CD4-positive, alpha-beta memory T cell (primary cell): ENCODE data around the gene OR2T8. TPM values are rescaled to one million over a fixed set of nuclear protein-coding genes. Genes with fewer than 3 reads are reported as not detected.

ENCODE experiments used
- CTCF ChIA-PET: fragments of 350-600 bp; sonication (Branson Sonifier 250); formaldehyde crosslinking; loops from one replicate; lab custom pipeline; 2021; ENCODE audit warnings: inconsistent platforms; ENCODE audit not compliant: partially characterized antibody; lab: Charles Lee
- POLR2A ChIA-PET: fragments of 350-600 bp; sonication (Branson Sonifier 250); formaldehyde crosslinking; loops from one replicate; lab custom pipeline; 2021; ENCODE audit not compliant: partially characterized antibody; lab: Charles Lee
- DNase-seq, 5 donors: peaks; one replicate each; pipeline versions ENCODE4 v3.0.0 to v3.0.0-alpha.2; 2020 to 2022; ENCODE audit warnings: mixed read lengths in 1 of 5
- H3K27ac ChIP-seq: one replicate; pipeline ENCODE4 v1.7.0; 2013; ENCODE audit warnings: low read depth, low read length
- H3K27me3 ChIP-seq: 2 replicates; pipeline ENCODE4 v1.7.0; 2013; ENCODE audit warnings: mild to moderate bottlenecking, low read length, moderate library complexity; ENCODE audit not compliant: insufficient read depth
- H3K36me3 ChIP-seq: 2 replicates; pipeline ENCODE4 v1.7.0; 2013; ENCODE audit warnings: mild to moderate bottlenecking, low read length, moderate library complexity; ENCODE audit not compliant: insufficient read depth
- H3K4me1 ChIP-seq: 2 replicates; pipeline ENCODE4 v1.7.0; 2013; ENCODE audit warnings: mild to moderate bottlenecking, low read length, moderate library complexity; ENCODE audit not compliant: insufficient read depth
- H3K4me3 ChIP-seq, 2 donors: one replicate each; pipeline ENCODE4 v1.7.0; 2013; ENCODE audit warnings: low read length in 2 of 2, mild to moderate bottlenecking in 1 of 2
- H3K9me3 ChIP-seq, 2 donors: one replicate each; pipeline ENCODE4 v1.7.0; 2013; ENCODE audit warnings: low read length in 2 of 2, control low read depth in 1 of 2; ENCODE audit not compliant: control insufficient read depth in 1 of 2
- H3K27ac Mint-ChIP-seq, 7 donors: one replicate each; pipeline ENCODE4 v1.8.0; 2020 to 2021; ENCODE audit warnings: mixed read lengths in 7 of 7, mild to moderate bottlenecking in 6 of 7, inconsistent platforms in 3 of 7, moderate library complexity in 3 of 7
- H3K27me3 Mint-ChIP-seq, 2 donors: one replicate each; pipeline ENCODE4 v1.8.0; 2020 to 2021; ENCODE audit warnings: mixed read lengths in 2 of 2
- H3K36me3 Mint-ChIP-seq, 2 donors: one replicate each; pipeline ENCODE4 v1.8.0; 2020 to 2021; ENCODE audit warnings: mixed read lengths in 2 of 2, inconsistent platforms in 1 of 2, mild to moderate bottlenecking in 1 of 2
- H3K4me1 Mint-ChIP-seq, 4 donors: one replicate each; pipeline ENCODE4 v1.8.0; 2020 to 2021; ENCODE audit warnings: mixed read lengths in 4 of 4, mild to moderate bottlenecking in 1 of 4
- H3K4me3 Mint-ChIP-seq, 8 donors: one replicate each; pipeline ENCODE4 v1.8.0; 2020 to 2021; ENCODE audit warnings: mixed read lengths in 8 of 8, mild to moderate bottlenecking in 7 of 8, moderate library complexity in 6 of 8, inconsistent platforms in 3 of 8
- H3K9me3 Mint-ChIP-seq, 8 donors: one replicate each; pipeline ENCODE4 v1.8.0; 2020 to 2021; ENCODE audit warnings: mixed read lengths in 8 of 8, mild to moderate bottlenecking in 5 of 8, inconsistent platforms in 3 of 8, moderate library complexity in 1 of 8
- intact Hi-C: fragments of 100-400 bp; cut with micrococcal nuclease; formaldehyde crosslinking; loops from one replicate; pipeline ENCODE4 v1.15.1; 2023
- polyA plus RNA-seq, 2 donors: library from polyadenylated mRNA; unstranded; fragments of 300-500 nt; fragmentation: Illumina TruSeq; gene quantifications; one replicate each; pipeline ENCODE4 v1.2.3, GENCODE V29; 2021
- total RNA-seq, 2 experiments: library from RNA; stranded (reverse); gene quantifications; one replicate each; pipeline ENCODE4 v1.2.3, GENCODE V29; 2021

Gene OR2T8
- total RNA-seq (not detected), polyA plus RNA-seq (not detected)

DNA sequence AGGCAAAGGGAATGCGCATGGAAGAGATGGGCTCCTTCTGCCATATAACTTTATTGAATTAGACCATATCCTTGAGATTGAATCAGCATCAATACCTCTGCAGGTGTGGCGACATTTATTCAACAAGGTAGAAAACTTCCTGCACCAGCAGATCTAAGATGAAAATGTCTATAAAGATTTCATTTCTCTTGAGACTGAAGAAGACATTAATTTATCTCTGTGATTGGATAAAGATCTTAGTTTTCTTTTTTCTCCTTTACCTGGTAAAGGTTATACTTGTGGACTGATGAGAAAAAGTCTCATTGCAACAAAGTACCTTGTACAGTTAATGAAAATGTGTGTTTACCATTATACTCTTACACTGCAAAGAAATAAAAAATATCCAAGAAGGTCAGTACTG, at the start of gene OR2T8:
Gene OR2T8 (plus strand): TSS at position 301 of the 400 bp plus-strand sequence. CDS start 766 bp downstream, outside the sequence.
- H3K4me1 Mint-ChIP-seq = no peaks in the 10 kb centered on the region
- H3K27me3 ChIP-seq = no peaks in the 10 kb centered on the region
- H3K27ac ChIP-seq = no peak within 1 kb of the TSS
- ChIA-PET CTCF (no interaction called here), POLR2A (no interaction called here)
- intact Hi-C loops = no loop called here
- peaks cover 2 to 5% of the 10 kb centered on the region in 2 donors for H3K27me3 Mint-ChIP-seq
- H3K36me3 ChIP-seq = no peaks in the 10 kb centered on the region
- no peaks in the 10 kb centered on the region for H3K9me3 ChIP-seq
- no peaks in the 10 kb centered on the region for H3K9me3 Mint-ChIP-seq
- no peaks in the 10 kb centered on the region for H3K36me3 Mint-ChIP-seq
- H3K4me1 ChIP-seq = no peaks in the 10 kb centered on the region
- H3K4me3 ChIP-seq = no peak within 1 kb of the TSS
- no peak for DNase-seq
- no peak within 1 kb of the TSS for H3K27ac Mint-ChIP-seq
- no peak within 1 kb of the TSS for H3K4me3 Mint-ChIP-seq

DNA sequence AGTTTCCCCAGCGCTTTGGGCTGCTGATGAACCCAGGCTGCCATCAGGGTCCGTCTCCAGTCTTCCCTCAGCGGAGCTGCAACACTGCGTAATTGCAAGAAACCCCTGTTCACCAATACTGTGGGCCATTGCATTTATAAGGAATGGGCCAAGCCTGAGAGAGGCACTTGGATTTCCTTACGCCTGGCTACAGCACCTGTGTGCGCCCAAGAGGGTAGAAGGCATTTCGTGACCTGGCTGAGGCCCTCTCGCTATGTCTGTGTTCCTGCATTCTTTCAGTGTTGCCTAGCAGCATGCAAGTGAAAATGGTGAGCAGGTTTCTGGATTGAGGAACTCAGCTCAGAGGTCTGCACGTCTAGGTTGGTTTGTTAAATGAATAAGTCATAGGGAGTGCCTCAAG, 36.7 kb upstream of the OR2T8 start:
- ChIA-PET POLR2A (no interaction called here), CTCF (no interaction called here)
- Mint-ChIP-seq H3K36me3 (no peaks in the 10 kb centered on the region), H3K27me3 (peaks cover 0 to 2% of the 10 kb centered on the region in 2 donors), H3K4me3 (no peak overlapping the region), H3K4me1 (no peaks in the 10 kb centered on the region), H3K27ac (no peak overlapping the region), H3K9me3 (peaks cover 0 to 3% (median 0%) of the 10 kb centered on the region in 8 donors)
- H3K27ac ChIP-seq = no peak overlapping the region
- intact Hi-C loops = no loop called here
- no peak overlapping the region for H3K4me3 ChIP-seq
- no peaks in the 10 kb centered on the region for H3K27me3 ChIP-seq
- no peak for DNase-seq
- H3K36me3 ChIP-seq = no peaks in the 10 kb centered on the region
- no peaks in the 10 kb centered on the region for H3K9me3 ChIP-seq
- H3K4me1 ChIP-seq = no peaks in the 10 kb centered on the region

- no peak overlapping the region for H3K27ac ChIP-seq
- no peak overlapping the region for H3K27ac Mint-ChIP-seq
- H3K27me3 Mint-ChIP-seq = no peaks in the 10 kb centered on the region
- no peak overlapping the region for H3K4me3 Mint-ChIP-seq
- CTCF ChIA-PET = no interaction called here
- H3K36me3 Mint-ChIP-seq = no peaks in the 10 kb centered on the region
- H3K27me3 ChIP-seq = no peaks in the 10 kb centered on the region
- no peaks in the 10 kb centered on the region for H3K4me1 ChIP-seq
- H3K4me1 Mint-ChIP-seq = no peaks in the 10 kb centered on the region
- H3K9me3 ChIP-seq = no peaks in the 10 kb centered on the region
- H3K9me3 Mint-ChIP-seq = peaks cover 0 to 3% (median 0%) of the 10 kb centered on the region in 8 donors
- intact Hi-C loops = no loop called here
- H3K4me3 ChIP-seq = no peak overlapping the region
- POLR2A ChIA-PET = no interaction called here
- no peaks in the 10 kb centered on the region for H3K36me3 ChIP-seq
- no peak for DNase-seq
Observed at GRCh38 chr1:247884797-247885413, 35.1 kb upstream of the OR2T8 start.

- H3K4me3 Mint-ChIP-seq = no peak within 1 kb of the TSS
- no peaks in the 10 kb centered on the region for H3K4me1 ChIP-seq
- no peaks in the 10 kb centered on the region for H3K4me1 Mint-ChIP-seq
- intact Hi-C loops = no loop called here
- H3K36me3 Mint-ChIP-seq = no peaks in the 10 kb centered on the region
- CTCF ChIA-PET = no interaction called here
- no peak within 1 kb of the TSS for H3K27ac ChIP-seq
- POLR2A ChIA-PET = no interaction called here
- H3K9me3 Mint-ChIP-seq = peaks cover 0 to 23% (median under 1%) of the 10 kb centered on the region in 8 donors
- no peaks in the 10 kb centered on the region for H3K36me3 ChIP-seq
- peaks cover 0 to 1% of the 10 kb centered on the region in 2 donors for H3K27me3 Mint-ChIP-seq
- no peak within 1 kb of the TSS for H3K4me3 ChIP-seq
- no peaks in the 10 kb centered on the region for H3K9me3 ChIP-seq
- H3K27ac Mint-ChIP-seq = no peak within 1 kb of the TSS
- H3K27me3 ChIP-seq = no peaks in the 10 kb centered on the region
- DNase-seq = no peak
Observed at GRCh38 chr1:247895163-247895637, 24.9 kb upstream of the OR2T8 start, which contains the start of gene OR2W3. TSS of gene OR2W3 (plus strand) at chr1:247895587. CDS start at chr1:247895587, 0 bp downstream.

DNA sequence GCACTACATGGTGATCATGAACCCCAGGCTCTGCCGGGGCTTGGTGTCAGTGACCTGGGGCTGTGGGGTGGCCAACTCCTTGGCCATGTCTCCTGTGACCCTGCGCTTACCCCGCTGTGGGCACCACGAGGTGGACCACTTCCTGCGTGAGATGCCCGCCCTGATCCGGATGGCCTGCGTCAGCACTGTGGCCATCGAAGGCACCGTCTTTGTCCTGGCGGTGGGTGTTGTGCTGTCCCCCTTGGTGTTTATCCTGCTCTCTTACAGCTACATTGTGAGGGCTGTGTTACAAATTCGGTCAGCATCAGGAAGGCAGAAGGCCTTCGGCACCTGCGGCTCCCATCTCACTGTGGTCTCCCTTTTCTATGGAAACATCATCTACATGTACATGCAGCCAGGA, 24.1 kb upstream of the OR2T8 start:
- H3K9me3 ChIP-seq = no peaks in the 10 kb centered on the region
- H3K27me3 ChIP-seq = no peaks in the 10 kb centered on the region
- no peaks in the 10 kb centered on the region for H3K36me3 Mint-ChIP-seq
- H3K36me3 ChIP-seq = no peaks in the 10 kb centered on the region
- intact Hi-C loops = no loop called here
- no peaks in the 10 kb centered on the region for H3K4me1 ChIP-seq
- H3K27me3 Mint-ChIP-seq = peaks cover 0 to 1% of the 10 kb centered on the region in 2 donors
- ChIA-PET POLR2A (no interaction called here), CTCF (no interaction called here)
- H3K27ac Mint-ChIP-seq = no peak overlapping the region
- no peak for DNase-seq
- H3K27ac ChIP-seq = no peak overlapping the region
- H3K4me3 ChIP-seq = no peak overlapping the region
- H3K4me3 Mint-ChIP-seq = no peak overlapping the region
- peaks cover 0 to 23% (median under 1%) of the 10 kb centered on the region in 8 donors for H3K9me3 Mint-ChIP-seq
- H3K4me1 Mint-ChIP-seq = no peaks in the 10 kb centered on the region

DNA sequence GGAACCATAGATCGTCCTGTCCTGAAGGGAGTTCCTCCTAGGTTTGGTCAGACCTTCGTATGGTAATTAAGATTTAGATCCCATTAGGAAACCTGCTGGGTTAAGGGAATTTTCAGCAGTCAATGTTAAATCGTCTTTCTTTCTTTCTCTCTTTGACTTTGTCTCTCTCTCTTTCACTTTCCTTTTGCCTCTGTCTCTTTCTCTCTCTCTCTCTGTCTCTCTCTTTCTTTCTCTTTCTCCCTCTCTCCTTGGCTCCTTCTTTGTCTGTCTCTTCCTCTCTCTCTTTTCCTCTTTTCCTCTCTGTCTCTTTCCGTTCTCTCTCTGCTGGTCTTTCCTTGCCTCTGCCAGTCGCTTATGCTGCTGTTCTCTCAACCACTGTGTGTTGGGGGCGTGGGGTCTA, 15.9 kb upstream of the OR2T8 start:
- H3K9me3 Mint-ChIP-seq = peaks cover 0 to 18% (median 8%) of the 10 kb centered on the region in 8 donors
- peak overlapping the region in 2 of 7 donors; percentile 22 to 26 for H3K27ac Mint-ChIP-seq
- ChIA-PET POLR2A (no interaction called here), CTCF (no interaction called here)
- intact Hi-C loops = no loop called here
- peaks cover 10 to 30% (median 21%) of the 10 kb centered on the region in 4 donors for H3K4me1 Mint-ChIP-seq
- H3K27me3 Mint-ChIP-seq = no peaks in the 10 kb centered on the region
- H3K4me3 Mint-ChIP-seq = peak overlapping the region in 1 of 8 donors; percentile 9
- peaks cover 0 to 7% of the 10 kb centered on the region in 2 donors for H3K36me3 Mint-ChIP-seq
- Histone ChIP-seq H3K9me3 (no peaks in the 10 kb centered on the region), H3K27ac (no peak overlapping the region), H3K27me3 (no peaks in the 10 kb centered on the region), H3K4me3 (no peak overlapping the region), H3K4me1 (no peaks in the 10 kb centered on the region), H3K36me3 (no peaks in the 10 kb centered on the region)
- DNase-seq = no peak

GRCh38 chr1:247905181-247905580, 14.9 kb upstream of the OR2T8 start:
- Mint-ChIP-seq H3K27me3 (no peaks in the 10 kb centered on the region), H3K4me3 (peak overlapping the region; percentile 20 to 90 (median 50)), H3K9me3 (peaks cover 0 to 18% (median 6%) of the 10 kb centered on the region in 8 donors)

More at GRCh38 chr1:247905181-247905580, 14.9 kb upstream of the OR2T8 start:
- Histone ChIP-seq H3K4me1 (no peaks in the 10 kb centered on the region), H3K27me3 (no peaks in the 10 kb centered on the region), H3K9me3 (no peaks in the 10 kb centered on the region), H3K27ac (no peak overlapping the region), H3K36me3 (no peaks in the 10 kb centered on the region), H3K4me3 (no peak overlapping the region)
- DNase-seq = no peak
- ChIA-PET POLR2A (no interaction called here), CTCF (no interaction called here)
- intact Hi-C loops = no loop called here
- Mint-ChIP-seq H3K4me1 (peaks cover 10 to 30% (median 21%) of the 10 kb centered on the region in 4 donors), H3K36me3 (peaks cover 0 to 7% of the 10 kb centered on the region in 2 donors), H3K27ac (peak overlapping the region in 4 of 7 donors; percentile 30 to 57 (median 44))
